Right atrium auricular region (tissue), 2 donors: ENCODE measurements around the gene RBBP6. TPM values are rescaled to one million over a fixed set of nuclear protein-coding genes. Genes with fewer than 3 reads are reported as not detected.
A peak's percentile ranks its signal among the peaks of the same experiment; 100 is the strongest.

Experiments used
- DNase-seq: peaks from one replicate; pipeline ENCODE4 v3.0.0-alpha.2; 2019; ENCODE audit warnings: low spot score
- H3K27ac ChIP-seq, 2 donors: fragments of 200-600 bp; sonication (generic); 1 replicate in 1 of 2; 2 replicates in 1 of 2; pipeline ENCODE4 v1.5.1; 2016 to 2019
- H3K27me3 ChIP-seq, 2 donors: fragments of 200-600 bp; sonication (generic); one replicate each; pipeline versions ENCODE4 v1.5.1 to v1.6.0; 2017 to 2019
- H3K36me3 ChIP-seq: fragments of 200-600 bp; sonication (generic); one replicate; pipeline ENCODE4 v1.5.1; 2016
- H3K4me1 ChIP-seq, 2 donors: fragments of 200-600 bp; sonication (generic); one replicate each; pipeline versions ENCODE4 v1.5.1 to v1.6.0; 2017 to 2019
- H3K4me3 ChIP-seq, 2 donors: fragments of 200-600 bp; sonication (generic); 1 replicate in 1 of 2; 2 replicates in 1 of 2; pipeline ENCODE4 v1.5.1; 2017 to 2019; ENCODE audit warnings: mild to moderate bottlenecking in 1 of 2, moderate library complexity in 1 of 2
- H3K9me3 ChIP-seq, 2 donors: fragments of 200-600 bp; sonication (generic); one replicate each; pipeline ENCODE4 v1.5.1; 2019
- CTCF ChIP-seq, 2 donors: fragments of 200-600 bp; sonication (generic); IDR thresholded peaks; one replicate each; pipeline ENCODE4 v1.5.1; 2019; ENCODE audit warnings: antibody characterized with exemption in 2 of 2
- total RNA-seq, 2 donors: library from RNA; depleted of rRNA; stranded (reverse); fragments of >200 nt; gene quantifications; one replicate each; pipeline ENCODE4 v1.1.0, GENCODE V29; 2016

Gene RBBP6
- total RNA-seq, 2 donors from 2014 or later = 18.7 to 25.8 TPM

GRCh38 chr16:24536671-24537070 is 2.7 kb upstream of the RBBP6 start:
- H3K4me1 ChIP-seq = peaks cover 0 to 6% of the 10 kb centered on the region in 2 donors
- no peaks in the 10 kb centered on the region for H3K27me3 ChIP-seq
- TF ChIP-seq CTCF (IDR thresholded peaks at IDR 0.05) = no peak
- H3K4me3 ChIP-seq = no peak overlapping the region
- no peak for DNase-seq
- no peaks in the 10 kb centered on the region for H3K9me3 ChIP-seq
- H3K27ac ChIP-seq = no peak overlapping the region
- no peaks in the 10 kb centered on the region for H3K36me3 ChIP-seq

DNA sequence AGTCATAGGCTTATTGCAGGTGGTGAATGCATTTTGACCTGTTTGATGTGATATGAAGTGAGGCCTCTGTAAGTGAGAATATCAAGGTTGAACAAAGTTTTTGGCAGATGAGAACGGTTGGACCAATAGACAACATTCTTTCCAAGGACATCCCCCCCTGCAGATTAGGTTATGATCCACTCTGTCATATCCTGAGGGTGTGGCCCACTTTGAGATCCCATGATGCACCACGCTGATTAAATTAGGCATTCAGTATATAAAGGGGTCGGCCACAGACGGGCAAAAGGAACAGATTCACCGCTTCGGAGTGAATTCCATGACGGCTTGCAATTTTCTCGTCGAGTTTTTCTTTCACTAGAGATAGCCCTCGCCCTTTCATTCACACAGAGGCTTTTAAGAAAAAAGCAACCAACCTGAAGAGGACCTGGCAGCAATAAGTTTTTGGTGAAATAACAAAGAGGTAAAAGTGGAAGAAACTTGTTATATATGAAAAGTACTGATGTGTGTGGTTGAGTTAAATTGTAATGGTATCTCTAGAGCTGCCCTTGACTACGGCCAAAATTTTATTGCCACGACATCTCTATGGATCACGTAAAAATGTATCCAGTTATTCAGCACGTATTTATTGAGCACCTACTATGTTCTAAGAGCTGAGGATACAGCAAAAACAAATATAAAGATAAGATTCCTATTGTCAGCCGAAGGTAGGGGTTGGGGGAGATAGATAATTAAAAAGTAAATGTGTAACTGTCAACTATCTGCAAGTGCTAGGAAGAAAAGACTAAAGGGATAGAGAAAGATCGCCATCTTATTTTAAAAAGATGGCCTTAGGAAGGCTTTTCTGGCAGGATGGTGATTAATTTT is 1.7 kb upstream of the RBBP6 start:
- H3K9me3 ChIP-seq = no peaks in the 10 kb centered on the region

DNA sequence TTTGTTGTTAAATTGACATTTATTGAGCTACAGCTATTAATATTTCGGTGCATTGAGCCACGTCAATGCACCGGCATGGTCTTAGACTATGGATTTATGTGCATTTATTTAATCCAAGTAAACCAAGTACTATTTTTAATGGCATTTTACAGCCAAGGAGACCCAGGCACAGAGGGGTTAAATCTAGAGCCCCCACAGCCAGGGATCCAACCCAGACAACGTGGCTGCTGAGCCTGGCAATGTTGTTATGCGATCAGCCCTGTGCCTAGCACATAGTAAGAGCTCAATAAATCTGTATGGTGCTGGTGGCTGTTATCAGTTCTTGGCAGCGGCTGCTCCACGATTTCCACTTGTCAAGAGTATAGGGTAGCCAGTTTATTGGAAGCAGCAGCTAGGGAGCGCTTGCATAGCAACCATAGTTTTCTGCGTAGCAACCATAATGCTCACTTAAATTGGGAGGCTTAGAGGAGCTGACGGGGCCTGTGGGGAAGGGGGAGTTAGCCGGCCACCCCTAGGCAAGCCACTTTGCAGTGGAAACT is 541 bp upstream of the RBBP6 start:
- Histone ChIP-seq H3K4me1 (peaks cover 0 to 24% of the 10 kb centered on the region in 2 donors), H3K4me3 (peak overlapping the region; percentile 92 to 98), H3K36me3 (no peaks in the 10 kb centered on the region), H3K27ac (peak overlapping the region; percentile 100), H3K9me3 (no peaks in the 10 kb centered on the region), H3K27me3 (no peaks in the 10 kb centered on the region)
- peak; percentile 70 for DNase-seq
- TF ChIP-seq CTCF (IDR thresholded peaks at IDR 0.05) = peak in 1 of 2 donors; percentile 26

More for the DNA sequence above, 1.7 kb upstream of the RBBP6 start:
- Histone ChIP-seq H3K4me3 (no peak overlapping the region), H3K36me3 (no peaks in the 10 kb centered on the region), H3K4me1 (peaks cover 0 to 16% of the 10 kb centered on the region in 2 donors), H3K27me3 (no peaks in the 10 kb centered on the region), H3K27ac (no peak overlapping the region)
- DNase-seq = no peak
- no peak for TF ChIP-seq CTCF (IDR thresholded peaks at IDR 0.05)

DNA sequence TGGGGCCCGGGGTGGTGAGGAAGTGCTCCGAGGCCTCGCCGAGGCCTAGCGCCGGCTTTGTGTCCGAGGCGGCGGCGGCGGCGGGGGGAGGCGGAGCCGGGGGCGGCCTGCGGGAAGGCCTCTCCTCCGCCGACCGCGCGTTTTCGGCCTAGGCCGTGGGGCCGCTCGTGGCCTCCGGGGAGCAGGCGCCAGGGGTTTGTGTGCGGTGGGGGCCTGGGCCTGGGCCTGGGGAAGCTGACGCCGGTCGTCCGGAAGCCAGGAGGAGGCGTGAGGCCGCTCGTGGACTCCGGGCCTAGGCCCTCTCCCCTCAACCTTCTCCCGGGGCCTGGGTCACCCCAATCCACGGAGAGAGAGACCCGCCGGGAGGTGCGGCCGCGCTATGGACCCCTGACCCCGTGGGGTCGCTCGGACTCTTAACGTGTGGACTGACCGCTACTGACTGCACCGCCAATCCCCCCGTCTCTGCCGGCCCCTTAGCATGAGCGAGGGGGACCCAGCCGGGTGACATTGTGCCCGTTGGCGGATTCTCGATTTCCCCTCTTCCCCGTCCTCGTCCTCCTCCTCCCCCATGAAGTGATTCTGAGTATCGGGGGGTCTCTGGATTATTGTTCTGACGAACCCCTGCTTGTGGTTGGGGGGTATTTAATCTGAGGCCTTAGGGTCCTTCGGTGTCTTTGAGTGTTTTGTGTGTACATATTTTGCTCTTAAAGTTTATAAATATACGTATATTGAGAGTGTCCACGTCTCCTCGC is 660 bp downstream of the RBBP6 start:
- peaks cover 0 to 36% of the 10 kb centered on the region in 2 donors for H3K4me1 ChIP-seq
- H3K4me3 ChIP-seq = peak overlapping the region; percentile 92 to 98
- no peaks in the 10 kb centered on the region for H3K9me3 ChIP-seq
- DNase-seq = no peak
- H3K27ac ChIP-seq = peak overlapping the region; percentile 100
- no peaks in the 10 kb centered on the region for H3K27me3 ChIP-seq
- TF ChIP-seq CTCF (IDR thresholded peaks at IDR 0.05) = no peak
- H3K36me3 ChIP-seq = no peaks in the 10 kb centered on the region

GRCh38 chr16:24540602-24541210 is 1.3 kb downstream of the RBBP6 start:
- Histone ChIP-seq H3K36me3 (no peaks in the 10 kb centered on the region), H3K9me3 (no peaks in the 10 kb centered on the region), H3K27ac (peak overlapping the region; percentile 100), H3K4me1 (peaks cover 0 to 43% of the 10 kb centered on the region in 2 donors), H3K27me3 (no peaks in the 10 kb centered on the region), H3K4me3 (peak overlapping the region; percentile 92 to 98)
- no peak for DNase-seq
- TF ChIP-seq CTCF (IDR thresholded peaks at IDR 0.05) = no peak
